ENCODE measurements around the gene CDC73. TPM values are rescaled to one million over a fixed set of nuclear protein-coding genes. Genes with fewer than 3 reads are reported as not detected.

CDC73 gene
- total RNA-seq, 1 donor from 2014 or later = 49.2 TPM

- Mint-ChIP-seq H3K36me3 (no peaks in the 10 kb centered on the region), H3K4me3 (peak overlapping the region; percentile 92), H3K27me3 (ENCODE audit: insufficient read depth, low read depth) (no peaks in the 10 kb centered on the region), H3K9me3 (no peaks in the 10 kb centered on the region), H3K27ac (no peak overlapping the region), H3K4me1 (peaks cover 18% of the 10 kb centered on the region)
- H4K20me1 ChIP-seq (ENCODE audit: low read depth) = peaks cover 11% of the 10 kb centered on the region
- peak overlapping the region; percentile 59 for H3K4me3 ChIP-seq
- H3F3A ChIP-seq (ENCODE audit: low read depth) = peaks cover 25% of the 10 kb centered on the region
- no peak overlapping the region for H3K27ac ChIP-seq
- H3K4me2 ChIP-seq = peak overlapping the region; percentile 78
- H2AFZ ChIP-seq (replicated peaks) = peak overlapping the region; percentile 77
- no peak for DNase-seq (ENCODE audit: low spot score)
- no peak overlapping the region for H3K9ac ChIP-seq
- H3K36me3 ChIP-seq = no peaks in the 10 kb centered on the region
- no peaks in the 10 kb centered on the region for H3K4me1 ChIP-seq
- no peaks in the 10 kb centered on the region for H3K9me3 ChIP-seq (ENCODE audit: low read depth)
- TF ChIP-seq EZH2phosphoT487 (IDR thresholded peaks at IDR 0.05) = no peak
- no peak for TF ChIP-seq CTCF (IDR thresholded peaks at IDR 0.05)
- no peak for TF ChIP-seq EZH2 (IDR thresholded peaks at IDR 0.05)
- peaks cover 20% of the 10 kb centered on the region for H3K27me3 ChIP-seq
- H3K79me2 ChIP-seq (ENCODE audit: low read depth) = no peaks in the 10 kb centered on the region
Measured at GRCh38 chr1:193105821-193106177, 16.0 kb upstream of the CDC73 start.

- no peak for DNase-seq (ENCODE audit: low spot score)
- Mint-ChIP-seq H3K27me3 (ENCODE audit: insufficient read depth, low read depth) (no peaks in the 10 kb centered on the region), H3K27ac (no peak overlapping the region), H3K4me3 (no peak overlapping the region), H3K4me1 (peaks cover 16% of the 10 kb centered on the region), H3K36me3 (no peaks in the 10 kb centered on the region), H3K9me3 (no peaks in the 10 kb centered on the region)
- peaks cover 10% of the 10 kb centered on the region for H3K27me3 ChIP-seq
- peaks cover 8% of the 10 kb centered on the region for H4K20me1 ChIP-seq (ENCODE audit: low read depth)
- H3K4me1 ChIP-seq = no peaks in the 10 kb centered on the region
- H3K4me2 ChIP-seq = no peak overlapping the region
- TF ChIP-seq EZH2 (IDR thresholded peaks at IDR 0.05) = no peak
- no peak for TF ChIP-seq CTCF (IDR thresholded peaks at IDR 0.05)
- TF ChIP-seq EZH2phosphoT487 (IDR thresholded peaks at IDR 0.05) = no peak
- H3K36me3 ChIP-seq = no peaks in the 10 kb centered on the region
- no peaks in the 10 kb centered on the region for H3K79me2 ChIP-seq (ENCODE audit: low read depth)
- H3K27ac ChIP-seq = no peak overlapping the region
- H3K9ac ChIP-seq = no peak overlapping the region
- H3F3A ChIP-seq (ENCODE audit: low read depth) = peaks cover 25% of the 10 kb centered on the region
- H3K4me3 ChIP-seq = no peak overlapping the region
- H2AFZ ChIP-seq (replicated peaks) = no peak overlapping the region
- no peaks in the 10 kb centered on the region for H3K9me3 ChIP-seq (ENCODE audit: low read depth)
Measured at GRCh38 chr1:193108471-193108870, 13.4 kb upstream of the CDC73 start.

GRCh38 chr1:193109619-193110018 is 12.2 kb upstream of the CDC73 start:
- H3K9ac ChIP-seq = no peak overlapping the region
- no peak for DNase-seq (ENCODE audit: low spot score)
- H3K79me2 ChIP-seq (ENCODE audit: low read depth) = no peaks in the 10 kb centered on the region
- TF ChIP-seq EZH2 (IDR thresholded peaks at IDR 0.05) (no peak), EZH2phosphoT487 (IDR thresholded peaks at IDR 0.05) (no peak), CTCF (IDR thresholded peaks at IDR 0.05) (no peak)
- Mint-ChIP-seq H3K36me3 (no peaks in the 10 kb centered on the region), H3K4me3 (no peak overlapping the region), H3K27ac (no peak overlapping the region), H3K4me1 (peaks cover 9% of the 10 kb centered on the region), H3K27me3 (ENCODE audit: insufficient read depth, low read depth) (no peaks in the 10 kb centered on the region), H3K9me3 (no peaks in the 10 kb centered on the region)
- H3K36me3 ChIP-seq = no peaks in the 10 kb centered on the region
- H3K4me2 ChIP-seq = no peak overlapping the region
- H2AFZ ChIP-seq (replicated peaks) = no peak overlapping the region
- peaks cover 14% of the 10 kb centered on the region for H3F3A ChIP-seq (ENCODE audit: low read depth)
- H3K27ac ChIP-seq = no peak overlapping the region
- no peaks in the 10 kb centered on the region for H3K4me1 ChIP-seq
- H3K9me3 ChIP-seq (ENCODE audit: low read depth) = no peaks in the 10 kb centered on the region
- H3K27me3 ChIP-seq = no peaks in the 10 kb centered on the region
- H3K4me3 ChIP-seq = no peak overlapping the region
- H4K20me1 ChIP-seq (ENCODE audit: low read depth) = no peaks in the 10 kb centered on the region
